H9 (cell line): ENCODE results near the gene ITSN1. TPM values are rescaled to one million over a fixed set of nuclear protein-coding genes. Genes with fewer than 3 reads are reported as not detected.

ENCODE experiments used
- DNase-seq: peaks from one replicate; pipeline ENCODE4 v3.0.0-alpha.2; 2017
- H2AFZ ChIP-seq: one replicate; pipeline ENCODE4 v1.6.1; 2013; ENCODE audit warnings: mild to moderate bottlenecking, low read length, control low read depth, moderate library complexity
- H2AK5ac ChIP-seq: 2 replicates; pipeline ENCODE4 v1.6.1; 2013; ENCODE audit warnings: low read length, control low read depth, mixed read lengths; ENCODE audit not compliant: insufficient read length
- H2BK120ac ChIP-seq: one replicate; pipeline ENCODE4 v1.6.1; 2013; ENCODE audit warnings: low read depth, mild to moderate bottlenecking, low read length, control low read depth, inconsistent platforms; ENCODE audit not compliant: poor library complexity, severe bottlenecking
- H2BK12ac ChIP-seq: 2 replicates; pipeline ENCODE4 v1.6.1; 2013; ENCODE audit warnings: low read length, control low read depth, mixed read lengths, low read depth; ENCODE audit not compliant: insufficient read length
- H2BK15ac ChIP-seq: 2 replicates; pipeline ENCODE4 v1.6.1; 2013; ENCODE audit warnings: low read depth, low read length, control low read depth
- H2BK20ac ChIP-seq: one replicate; pipeline ENCODE4 v1.6.1; 2013; ENCODE audit warnings: low read depth, mild to moderate bottlenecking, low read length, control low read depth, inconsistent platforms; ENCODE audit not compliant: poor library complexity, severe bottlenecking
- H2BK5ac ChIP-seq: 2 replicates; pipeline ENCODE4 v1.6.1; 2013; ENCODE audit warnings: low read length, control low read depth, mixed read lengths; ENCODE audit not compliant: insufficient read length
- H3K14ac ChIP-seq: 2 replicates; pipeline ENCODE4 v1.6.1; 2013; ENCODE audit warnings: low read length, control low read depth; ENCODE audit not compliant: insufficient read depth
- H3K18ac ChIP-seq: 2 replicates; pipeline ENCODE4 v1.6.1; 2013; ENCODE audit warnings: low read depth, mild to moderate bottlenecking, mixed read lengths, low read length, control low read depth; ENCODE audit not compliant: insufficient read length
- H3K23ac ChIP-seq: 2 replicates; pipeline ENCODE4 v1.6.1; 2013; ENCODE audit warnings: low read length, control low read depth, mixed read lengths, low read depth; ENCODE audit not compliant: insufficient read length
- H3K23me2 ChIP-seq: 2 replicates; pipeline ENCODE4 v1.6.1; 2013; ENCODE audit warnings: low read depth, mild to moderate bottlenecking, mixed read lengths, low read length, control low read depth; ENCODE audit not compliant: insufficient read length, poor library complexity, severe bottlenecking
- H3K27ac ChIP-seq: 2 replicates; pipeline ENCODE4 v1.5.1; 2013; ENCODE audit warnings: low read length, control low read depth, mixed read lengths, low read depth; ENCODE audit not compliant: insufficient read length
- H3K27me3 ChIP-seq: 2 replicates; pipeline ENCODE4 v1.6.1; 2013; ENCODE audit warnings: low read length, control low read depth, inconsistent platforms; ENCODE audit not compliant: insufficient read depth
- H3K4ac ChIP-seq: 2 replicates; pipeline ENCODE4 v1.6.1; 2013; ENCODE audit warnings: low read depth, mild to moderate bottlenecking, control low read depth, inconsistent platforms, low read length, moderate library complexity
- H3K4me1 ChIP-seq: 2 replicates; pipeline ENCODE4 v1.6.1; 2013; ENCODE audit warnings: low read length, control low read depth, inconsistent platforms; ENCODE audit not compliant: insufficient read depth
- H3K4me2 ChIP-seq: 2 replicates; pipeline ENCODE4 v1.6.1; 2013; ENCODE audit warnings: low read length, control low read depth, mixed read lengths; ENCODE audit not compliant: insufficient read length, insufficient read depth
- H3K56ac ChIP-seq: 2 replicates; pipeline ENCODE4 v1.6.1; 2013; ENCODE audit warnings: low read depth, mild to moderate bottlenecking, mixed read lengths, low read length, control low read depth; ENCODE audit not compliant: insufficient read length
- H3K79me1 ChIP-seq: 2 replicates; pipeline ENCODE4 v1.6.1; 2013; ENCODE audit warnings: low read depth, mild to moderate bottlenecking, moderate library complexity, low read length, control low read depth, inconsistent platforms; ENCODE audit not compliant: insufficient read depth, poor library complexity, severe bottlenecking
- H3K79me2 ChIP-seq: 2 replicates; pipeline ENCODE4 v1.6.1; 2013; ENCODE audit warnings: low read length, control low read depth, inconsistent platforms; ENCODE audit not compliant: insufficient read depth
- H3K9ac ChIP-seq: 2 replicates; pipeline ENCODE4 v1.6.1; 2013; ENCODE audit warnings: low read length, control low read depth, mixed read lengths; ENCODE audit not compliant: insufficient read length; ENCODE audit errors: extremely low read depth
- H3K9me3 ChIP-seq: one replicate; pipeline ENCODE4 v1.6.1; 2013; ENCODE audit warnings: low read depth, low read length, inconsistent platforms; ENCODE audit not compliant: control insufficient read depth
- H3T11ph ChIP-seq: one replicate; pipeline ENCODE4 v1.6.1; 2013; ENCODE audit warnings: mild to moderate bottlenecking, low read length, control low read depth, inconsistent platforms
- H4K20me1 ChIP-seq: one replicate; pipeline ENCODE4 v1.6.1; 2013; ENCODE audit not compliant: control insufficient read depth, insufficient read length, insufficient read depth
- H4K5ac ChIP-seq: 2 replicates; pipeline ENCODE4 v1.6.1; 2013; ENCODE audit warnings: low read depth, mild to moderate bottlenecking, mixed read lengths, low read length, control low read depth; ENCODE audit not compliant: insufficient read length
- H4K8ac ChIP-seq: replicated peaks from 2 replicates; pipeline ENCODE4 v1.6.1; 2013; ENCODE audit warnings: low read length, control low read depth, mixed read lengths, low read depth; ENCODE audit not compliant: insufficient read length
- H4K91ac ChIP-seq: 2 replicates; pipeline ENCODE4 v1.6.1; 2013; ENCODE audit warnings: low read depth, mild to moderate bottlenecking, moderate library complexity, mixed read lengths, low read length, control low read depth; ENCODE audit not compliant: insufficient read length
- H3K27ac Mint-ChIP-seq, 3 experiments: 2 replicates in 2 of 3; 3 replicates in 1 of 3; pipeline ENCODE4 v1.8.0; 2020 to 2021; ENCODE audit warnings: mixed read lengths in 3 of 3, mild to moderate bottlenecking in 1 of 3, moderate library complexity in 1 of 3
- H3K27me3 Mint-ChIP-seq: 2 replicates; pipeline ENCODE4 v1.8.0; 2021; ENCODE audit warnings: low read depth, mild to moderate bottlenecking, moderate library complexity, mixed read lengths
- H3K36me3 Mint-ChIP-seq, 3 experiments: 2 replicates in 2 of 3; 3 replicates in 1 of 3; pipeline ENCODE4 v1.8.0; 2020 to 2021; ENCODE audit warnings: low read depth in 3 of 3, mixed read lengths in 3 of 3; ENCODE audit not compliant: insufficient read depth in 1 of 3
- H3K4me1 Mint-ChIP-seq, 2 experiments: 2 replicates each; pipeline ENCODE4 v1.8.0; 2020; ENCODE audit warnings: mixed read lengths in 2 of 2
- H3K4me3 Mint-ChIP-seq, 2 experiments: 2 replicates in 1 of 2; 3 replicates in 1 of 2; pipeline ENCODE4 v1.8.0; 2020 to 2021; ENCODE audit warnings: mild to moderate bottlenecking in 2 of 2, mixed read lengths in 2 of 2, moderate library complexity in 1 of 2
- H3K9me3 Mint-ChIP-seq, 2 experiments: 2 replicates in 1 of 2; 3 replicates in 1 of 2; pipeline ENCODE4 v1.8.0; 2020; ENCODE audit warnings: mild to moderate bottlenecking in 2 of 2, mixed read lengths in 2 of 2, moderate library complexity in 1 of 2
- WGBS: extraction: QIAGEN DNeasy Blood & Tissue Kit; methylation state at CpG from one replicate; pipeline ENCODE4 v1.1.7; 2013; ENCODE audit warnings: missing lambda C conversion rate, low lambda C conversion rate, mixed read lengths; ENCODE audit not compliant: insufficient read length; ENCODE audit errors: extremely low coverage; 5-methylcytosine and 5-hydroxymethylcytosine counted together
- total RNA-seq: library from RNA; stranded (reverse); gene quantifications from 2 replicates; pipeline ENCODE4 v1.2.1, GENCODE V29; 2021
- TF ChIP-seq, protein P1 (sequence below): fragments of 200-600 bp; sonication (generic); conservative IDR thresholded peaks from 3 replicates; pipeline ENCODE4 v1.8.0; 2021; ENCODE audit warnings: antibody characterized with exemption, mild to moderate bottlenecking

ITSN1 gene
- total RNA-seq, 1 experiment from 2014 or later = 94.2 TPM

DNA sequence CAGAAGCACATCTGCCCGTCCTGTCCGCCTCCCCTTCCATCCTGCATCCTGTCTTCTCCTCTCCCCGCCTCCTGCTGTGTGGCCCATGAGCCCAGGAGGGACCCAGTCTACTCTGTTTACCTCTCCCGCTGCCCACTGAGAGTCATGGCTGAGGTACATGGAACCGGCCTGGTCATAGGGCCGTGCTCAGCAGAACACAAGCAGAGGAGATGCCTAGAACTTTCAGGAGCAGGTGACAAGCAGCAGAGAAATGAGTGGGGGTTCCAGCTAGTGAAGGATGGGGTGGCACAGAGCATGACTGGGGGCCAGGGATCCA, 202.5 kb downstream of the ITSN1 start:
- Histone ChIP-seq H4K20me1 (no peaks in the 10 kb centered on the region), H3K14ac (no peak overlapping the region), H3T11ph (no peak overlapping the region), H3K79me2 (no peaks in the 10 kb centered on the region), H2BK20ac (no peak overlapping the region), H2BK120ac (no peak overlapping the region), H2BK12ac (no peak overlapping the region), H3K4me1 (no peaks in the 10 kb centered on the region), H3K9ac (no peak overlapping the region), H2BK5ac (no peak overlapping the region), H2AK5ac (no peak overlapping the region), H3K4ac (no peak overlapping the region), H2AFZ (no peak overlapping the region), H3K4me2 (no peak overlapping the region), H3K23me2 (no peaks in the 10 kb centered on the region), H3K79me1 (no peaks in the 10 kb centered on the region), H4K5ac (no peak overlapping the region), H3K56ac (no peak overlapping the region), H3K27ac (no peak overlapping the region), H2BK15ac (no peak overlapping the region), H4K8ac (no peak overlapping the region), H3K18ac (no peak overlapping the region), H3K27me3 (no peaks in the 10 kb centered on the region), H3K23ac (no peak overlapping the region), H3K9me3 (no peaks in the 10 kb centered on the region), H4K91ac (no peak overlapping the region)
- DNase-seq = no peak
- Mint-ChIP-seq H3K27me3 (no peaks in the 10 kb centered on the region), H3K9me3 (no peaks in the 10 kb centered on the region; a peak in 3 of 5 replicates), H3K4me1 (peaks cover 20 to 31% of the 10 kb centered on the region in 2 experiments), H3K27ac (no peak overlapping the region), H3K36me3 (peaks cover 0 to 6% (median 4%) of the 10 kb centered on the region in 3 experiments; a peak in 5 of 7 replicates), H3K4me3 (no peak overlapping the region; a peak in 1 of 5 replicates)
- no CpG with 5 or more reads among the region's 6 CpGs for WGBS
- TF ChIP-seq, protein P1, sequence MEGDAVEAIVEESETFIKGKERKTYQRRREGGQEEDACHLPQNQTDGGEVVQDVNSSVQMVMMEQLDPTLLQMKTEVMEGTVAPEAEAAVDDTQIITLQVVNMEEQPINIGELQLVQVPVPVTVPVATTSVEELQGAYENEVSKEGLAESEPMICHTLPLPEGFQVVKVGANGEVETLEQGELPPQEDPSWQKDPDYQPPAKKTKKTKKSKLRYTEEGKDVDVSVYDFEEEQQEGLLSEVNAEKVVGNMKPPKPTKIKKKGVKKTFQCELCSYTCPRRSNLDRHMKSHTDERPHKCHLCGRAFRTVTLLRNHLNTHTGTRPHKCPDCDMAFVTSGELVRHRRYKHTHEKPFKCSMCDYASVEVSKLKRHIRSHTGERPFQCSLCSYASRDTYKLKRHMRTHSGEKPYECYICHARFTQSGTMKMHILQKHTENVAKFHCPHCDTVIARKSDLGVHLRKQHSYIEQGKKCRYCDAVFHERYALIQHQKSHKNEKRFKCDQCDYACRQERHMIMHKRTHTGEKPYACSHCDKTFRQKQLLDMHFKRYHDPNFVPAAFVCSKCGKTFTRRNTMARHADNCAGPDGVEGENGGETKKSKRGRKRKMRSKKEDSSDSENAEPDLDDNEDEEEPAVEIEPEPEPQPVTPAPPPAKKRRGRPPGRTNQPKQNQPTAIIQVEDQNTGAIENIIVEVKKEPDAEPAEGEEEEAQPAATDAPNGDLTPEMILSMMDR = no peak
